ENCODE results near the gene APLP2. TPM values are rescaled to one million over a fixed set of nuclear protein-coding genes. Genes with fewer than 3 reads are reported as not detected.

Gene APLP2
- total RNA-seq, 8 experiments from 2014 or later = 125 to 1,363 (median 350) TPM

- no peak for ATAC-seq (replicated peaks in 6 of 8)
- in situ Hi-C loops (cut with MboI; ENCODE audit: low pct_unique_long_range_greater_than_20kb in 2 of 9, low sequenced_read_pairs in 9 of 9, unreplicated experiment in 9 of 9) = no loop called here
- WGBS, 10 experiments = 5 to 100% (median 79%) methylated on average over 1 to 5 of the region's 5 CpGs; no CpG with 5 or more reads in 1 of the 10 experiments
- no peaks in the 10 kb centered on the region for H3K4me1 ChIP-seq (replicated peaks in 1 of 2)
- H3K27ac ChIP-seq = no peak overlapping the region
- no peak overlapping the region for H3K4me3 ChIP-seq
Measured at GRCh38 chr11:130175898-130176297, 106.2 kb downstream of the APLP2 start.

- 80 to 100% (median 95%) methylated on average over 1 to 10 of the region's 10 CpGs; no CpG with 5 or more reads in 1 of the 10 experiments for WGBS, 10 experiments
- in situ Hi-C loops (cut with MboI; ENCODE audit: low pct_unique_long_range_greater_than_20kb in 2 of 9, low sequenced_read_pairs in 9 of 9, unreplicated experiment in 9 of 9) = no loop called here
- Histone ChIP-seq H3K27ac (no peak overlapping the region), H3K4me3 (no peak overlapping the region), H3K4me1 (replicated peaks in 1 of 2) (peaks cover 3 to 4% of the 10 kb centered on the region in 2 donors)
- ATAC-seq (replicated peaks in 6 of 8) = no peak
Measured at GRCh38 chr11:130177782-130178181, 108.1 kb downstream of the APLP2 start.

- 60 to 100% (median 92%) methylated on average over 1 to 8 of the region's 16 CpGs; no CpG with 5 or more reads in 4 of the 10 experiments for WGBS, 10 experiments
- in situ Hi-C loops (cut with MboI; ENCODE audit: low pct_unique_long_range_greater_than_20kb in 2 of 9, low sequenced_read_pairs in 9 of 9, unreplicated experiment in 9 of 9) = no loop called here
Measured at GRCh38 chr11:130178441-130179339, 109.0 kb downstream of the APLP2 start.

GRCh38 chr11:130179396-130180306 is 110.0 kb downstream of the APLP2 start:
- ATAC-seq (replicated peaks in 6 of 8) = peak in 2 of 8 experiments; percentile 1 to 15

More at GRCh38 chr11:130178441-130179339, 109.0 kb downstream of the APLP2 start:
- no peak overlapping the region for H3K27ac ChIP-seq
- no peak overlapping the region for H3K4me3 ChIP-seq
- peak in 3 of 8 experiments; percentile 68 to 88 (median 75) for ATAC-seq (replicated peaks in 6 of 8)
- H3K4me1 ChIP-seq (replicated peaks in 1 of 2) = peaks cover 4% of the 10 kb centered on the region in 2 donors

GRCh38 chr11:130180491-130180890 is 110.8 kb downstream of the APLP2 start:
- 43 to 100% (median 83%) methylated on average over 1 to 3 of the region's 4 CpGs; no CpG with 5 or more reads in 2 of the 10 experiments for WGBS, 10 experiments
- H3K4me1 ChIP-seq (replicated peaks in 1 of 2) = peaks cover 12 to 15% of the 10 kb centered on the region in 2 donors
- ATAC-seq (replicated peaks in 6 of 8) = no peak
- H3K27ac ChIP-seq = no peak overlapping the region
- no peak overlapping the region for H3K4me3 ChIP-seq
- in situ Hi-C loops (cut with MboI; ENCODE audit: low pct_unique_long_range_greater_than_20kb in 2 of 9, low sequenced_read_pairs in 9 of 9, unreplicated experiment in 9 of 9) = no loop called here

More at GRCh38 chr11:130179396-130180306, 110.0 kb downstream of the APLP2 start:
- Histone ChIP-seq H3K27ac (no peak overlapping the region), H3K4me3 (no peak overlapping the region), H3K4me1 (replicated peaks in 1 of 2) (peaks cover 12 to 13% of the 10 kb centered on the region in 2 donors)
- in situ Hi-C loops (cut with MboI; ENCODE audit: low pct_unique_long_range_greater_than_20kb in 2 of 9, low sequenced_read_pairs in 9 of 9, unreplicated experiment in 9 of 9) = no loop called here
- 58 to 93% (median 80%) methylated on average over 1 to 7 of the region's 21 CpGs; no CpG with 5 or more reads in 5 of the 10 experiments for WGBS, 10 experiments

GRCh38 chr11:130180896-130181294 is 111.2 kb downstream of the APLP2 start:
- 0 to 91% (median 86%) methylated on average over 1 to 6 of the region's 8 CpGs; no CpG with 5 or more reads in 5 of the 10 experiments for WGBS, 10 experiments
- no peak for ATAC-seq (replicated peaks in 6 of 8)

GRCh38 chr11:130181295-130182272 is 111.9 kb downstream of the APLP2 start:
- Histone ChIP-seq H3K4me3 (no peak overlapping the region), H3K4me1 (replicated peaks in 1 of 2) (peaks cover 12 to 15% of the 10 kb centered on the region in 2 donors), H3K27ac (no peak overlapping the region)
- in situ Hi-C loops (cut with MboI; ENCODE audit: low pct_unique_long_range_greater_than_20kb in 2 of 9, low sequenced_read_pairs in 9 of 9, unreplicated experiment in 9 of 9) = no loop called here
- ATAC-seq (replicated peaks in 6 of 8) = peak in 6 of 8 experiments; percentile 44 to 81 (median 68)
- 0 to 100% (median 38%) methylated on average over 1 to 4 of the region's 11 CpGs; no CpG with 5 or more reads in 1 of the 10 experiments for WGBS, 10 experiments

More at GRCh38 chr11:130180896-130181294, 111.2 kb downstream of the APLP2 start:
- Histone ChIP-seq H3K27ac (no peak overlapping the region), H3K4me1 (replicated peaks in 1 of 2) (peaks cover 12 to 15% of the 10 kb centered on the region in 2 donors), H3K4me3 (no peak overlapping the region)
- in situ Hi-C loops (cut with MboI; ENCODE audit: low pct_unique_long_range_greater_than_20kb in 2 of 9, low sequenced_read_pairs in 9 of 9, unreplicated experiment in 9 of 9) = no loop called here

GRCh38 chr11:130183878-130184610 is 114.3 kb downstream of the APLP2 start:
- 11 to 74% (median 48%) methylated on average over 2 to 10 of the region's 11 CpGs for WGBS, 10 experiments
- peak in 6 of 8 experiments; percentile 32 to 85 (median 43) for ATAC-seq (replicated peaks in 6 of 8)
- in situ Hi-C loops (cut with MboI; ENCODE audit: low pct_unique_long_range_greater_than_20kb in 2 of 9, low sequenced_read_pairs in 9 of 9, unreplicated experiment in 9 of 9) = no loop called here
- Histone ChIP-seq H3K27ac (no peak overlapping the region), H3K4me1 (replicated peaks in 1 of 2) (peaks cover 12 to 15% of the 10 kb centered on the region in 2 donors), H3K4me3 (no peak overlapping the region)

GRCh38 chr11:130187096-130187495 is 117.4 kb downstream of the APLP2 start:
- Histone ChIP-seq H3K27ac (no peak overlapping the region), H3K4me1 (replicated peaks in 1 of 2) (peaks cover 9 to 12% of the 10 kb centered on the region in 2 donors), H3K4me3 (no peak overlapping the region)
- WGBS, 10 experiments = 93 to 100% (median 100%) methylated on average over 1 to 7 of the region's 13 CpGs; no CpG with 5 or more reads in 3 of the 10 experiments
- no peak for ATAC-seq (replicated peaks in 6 of 8)
- in situ Hi-C loops (cut with MboI; ENCODE audit: low pct_unique_long_range_greater_than_20kb in 2 of 9, low sequenced_read_pairs in 9 of 9, unreplicated experiment in 9 of 9) = no loop called here

GRCh38 chr11:130188047-130188446 is 118.4 kb downstream of the APLP2 start:
- no peak overlapping the region for H3K4me3 ChIP-seq
- H3K4me1 ChIP-seq (replicated peaks in 1 of 2) = peaks cover 9 to 12% of the 10 kb centered on the region in 2 donors
- no peak overlapping the region for H3K27ac ChIP-seq
- in situ Hi-C loops (cut with MboI; ENCODE audit: low pct_unique_long_range_greater_than_20kb in 2 of 9, low sequenced_read_pairs in 9 of 9, unreplicated experiment in 9 of 9) = no loop called here
- WGBS, 10 experiments = 50 to 96% (median 80%) methylated on average over 2 to 9 of the region's 14 CpGs; no CpG with 5 or more reads in 3 of the 10 experiments
- ATAC-seq (replicated peaks in 6 of 8) = no peak

- H3K27ac ChIP-seq = no peak overlapping the region
- H3K4me1 ChIP-seq (replicated peaks in 1 of 2) = peaks cover 8 to 11% of the 10 kb centered on the region in 2 donors
- ATAC-seq (replicated peaks in 6 of 8) = no peak
- no peak overlapping the region for H3K4me3 ChIP-seq
- in situ Hi-C loops (cut with MboI; ENCODE audit: low pct_unique_long_range_greater_than_20kb in 2 of 9, low sequenced_read_pairs in 9 of 9, unreplicated experiment in 9 of 9) = no loop called here
- 53 to 100% (median 98%) methylated on average over 1 to 6 of the region's 19 CpGs; no CpG with 5 or more reads in 4 of the 10 experiments for WGBS, 10 experiments
Measured at GRCh38 chr11:130188585-130189347, 119.1 kb downstream of the APLP2 start.
